ENCODE results near the gene MID1.
A peak's percentile ranks its signal among the peaks of the same experiment; 100 is the strongest.

MID1 gene

GRCh38 chrX:10423716-10424115 lies 196.7 kb downstream of the MID1 start:
- Mint-ChIP-seq H3K9me3 (peaks cover 0 to 4% of the 10 kb centered on the region in 2 donors), H3K4me1 (no peaks in the 10 kb centered on the region), H3K4me3 (no peak overlapping the region), H3K36me3 (no peaks in the 10 kb centered on the region), H3K27me3 (no peaks in the 10 kb centered on the region), H3K27ac (no peak overlapping the region)
- no peak for ATAC-seq (replicated peaks)
- no peak for DNase-seq

DNA sequence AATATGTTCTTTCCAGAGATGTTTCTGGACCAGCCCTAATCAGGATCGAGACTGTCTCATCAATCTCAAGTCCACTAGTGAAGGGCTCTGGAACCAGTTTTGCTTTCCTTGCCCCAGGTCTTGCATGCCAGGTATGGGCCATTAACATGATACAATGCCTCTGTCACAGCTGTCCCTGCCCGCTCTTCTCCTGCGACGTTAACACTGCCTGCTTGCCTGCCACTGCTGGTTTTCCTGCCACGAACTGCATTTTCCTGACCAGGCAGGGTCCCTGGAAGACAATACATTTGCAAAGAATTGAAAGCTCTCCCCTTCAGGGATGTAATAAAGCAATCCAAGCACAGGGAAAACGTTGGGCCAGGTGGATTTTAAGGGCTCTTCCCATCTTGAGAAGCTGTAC lies 200.3 kb downstream of the MID1 start:
- Mint-ChIP-seq H3K36me3 (no peaks in the 10 kb centered on the region), H3K9me3 (peaks cover 0 to 4% of the 10 kb centered on the region in 2 donors), H3K27ac (no peak overlapping the region), H3K4me3 (no peak overlapping the region), H3K4me1 (no peaks in the 10 kb centered on the region), H3K27me3 (no peaks in the 10 kb centered on the region)
- ATAC-seq (replicated peaks) (no peak), DNase-seq (no peak)

DNA sequence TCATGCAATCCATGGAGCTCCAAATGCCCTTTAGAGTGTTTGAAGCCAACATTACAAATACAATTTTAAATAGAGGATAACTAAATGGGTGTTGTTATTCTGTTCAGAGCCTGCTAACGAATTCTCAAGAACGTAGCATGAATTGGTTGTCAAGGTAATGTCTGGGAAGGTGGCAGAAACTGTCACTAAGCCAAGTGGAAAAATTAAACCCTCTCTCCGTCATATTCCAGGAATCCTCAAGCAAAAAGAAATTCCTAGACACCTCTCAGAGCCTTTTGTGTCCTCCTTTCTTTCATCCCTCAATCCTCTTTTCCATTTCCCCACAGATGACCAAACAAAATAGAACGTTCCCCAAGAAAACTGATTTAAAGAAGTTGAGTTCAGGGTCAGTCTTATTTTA lies 204.0 kb downstream of the MID1 start:
- ATAC-seq (replicated peaks) = no peak
- Mint-ChIP-seq H3K9me3 (no peaks in the 10 kb centered on the region), H3K27me3 (no peaks in the 10 kb centered on the region), H3K27ac (no peak overlapping the region), H3K4me3 (no peak overlapping the region), H3K4me1 (peaks cover 0 to 1% of the 10 kb centered on the region in 2 donors), H3K36me3 (no peaks in the 10 kb centered on the region)
- no peak for DNase-seq

DNA sequence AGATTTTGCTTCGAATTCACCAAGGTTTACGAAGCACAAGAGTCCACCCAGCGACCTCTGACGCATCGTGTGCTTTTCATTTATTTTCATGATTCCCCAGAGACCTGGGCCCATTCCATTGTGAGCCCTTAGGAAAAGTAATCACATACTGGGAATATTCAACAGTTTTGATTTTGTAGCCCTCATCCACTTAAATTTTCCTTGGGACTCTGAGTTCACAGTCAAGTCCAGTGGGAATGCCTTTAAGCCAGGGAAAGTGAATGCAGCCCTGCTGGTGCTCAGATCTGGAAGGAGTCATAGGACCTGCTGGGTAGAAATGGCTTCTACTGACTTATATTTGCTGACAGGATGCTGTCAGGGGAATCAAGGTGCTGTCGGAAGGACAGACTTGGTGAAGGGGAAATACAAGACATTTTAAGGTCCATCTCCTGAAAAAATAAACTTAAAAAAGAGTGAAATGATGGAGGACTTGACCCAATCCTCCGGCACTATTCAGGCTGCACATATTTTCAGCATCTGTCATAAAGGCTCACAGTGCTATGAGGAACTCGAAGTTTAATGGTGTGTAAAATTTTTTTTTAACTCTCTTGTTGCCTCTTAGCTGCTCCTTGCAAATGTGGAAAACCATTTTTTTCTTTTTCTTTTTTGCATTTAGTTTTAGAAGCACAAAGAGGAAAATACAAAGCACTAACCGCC lies 204.9 kb downstream of the MID1 start:
- DNase-seq (no peak), ATAC-seq (replicated peaks) (no peak)
- Mint-ChIP-seq H3K27ac (no peak overlapping the region), H3K4me3 (no peak overlapping the region), H3K4me1 (peaks cover 0 to 1% of the 10 kb centered on the region in 2 donors), H3K36me3 (no peaks in the 10 kb centered on the region), H3K9me3 (no peaks in the 10 kb centered on the region), H3K27me3 (no peaks in the 10 kb centered on the region)

DNA sequence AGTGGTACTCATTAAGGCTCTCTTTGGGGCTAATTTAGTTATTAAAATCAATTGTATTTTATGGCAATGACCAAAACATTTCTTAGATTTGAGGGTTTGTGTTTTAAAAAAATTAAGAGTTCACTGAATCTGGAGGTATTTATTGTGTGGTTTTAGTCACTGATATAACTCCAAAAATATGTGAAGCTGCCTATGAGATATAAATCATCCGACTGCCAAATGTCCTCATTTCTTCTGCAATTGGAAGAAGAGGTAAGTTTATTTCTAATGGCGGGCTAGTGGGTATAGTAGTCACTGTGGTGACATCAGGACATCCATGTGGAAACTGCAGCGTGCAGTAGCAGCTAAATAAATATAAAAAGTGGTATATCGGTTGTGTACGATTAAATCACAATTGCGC lies 205.5 kb downstream of the MID1 start:
- DNase-seq (no peak), ATAC-seq (replicated peaks) (no peak)
- H3K4me3 Mint-ChIP-seq = no peak overlapping the region
- H3K27ac Mint-ChIP-seq = no peak overlapping the region
- H3K4me1 Mint-ChIP-seq = peaks cover 0 to 1% of the 10 kb centered on the region in 2 donors
- no peaks in the 10 kb centered on the region for H3K27me3 Mint-ChIP-seq
- H3K36me3 Mint-ChIP-seq = no peaks in the 10 kb centered on the region
- H3K9me3 Mint-ChIP-seq = no peaks in the 10 kb centered on the region

GRCh38 chrX:10414156-10414824 lies 206.1 kb downstream of the MID1 start:
- ATAC-seq (replicated peaks) (no peak), DNase-seq (no peak)
- no peaks in the 10 kb centered on the region for H3K9me3 Mint-ChIP-seq
- H3K4me3 Mint-ChIP-seq = no peak overlapping the region
- no peaks in the 10 kb centered on the region for H3K27me3 Mint-ChIP-seq
- H3K27ac Mint-ChIP-seq = no peak overlapping the region
- H3K4me1 Mint-ChIP-seq = peaks cover 0 to 1% of the 10 kb centered on the region in 2 donors
- no peaks in the 10 kb centered on the region for H3K36me3 Mint-ChIP-seq

- Mint-ChIP-seq H3K36me3 (no peaks in the 10 kb centered on the region), H3K27ac (no peak overlapping the region), H3K4me3 (no peak overlapping the region), H3K4me1 (no peaks in the 10 kb centered on the region), H3K9me3 (peaks cover 0 to 3% of the 10 kb centered on the region in 2 donors), H3K27me3 (peaks cover 0 to 4% of the 10 kb centered on the region in 2 donors)
- ATAC-seq (replicated peaks) (no peak), DNase-seq (no peak)
Measured at GRCh38 chrX:10404436-10404835, 215.9 kb downstream of the MID1 start.

DNA sequence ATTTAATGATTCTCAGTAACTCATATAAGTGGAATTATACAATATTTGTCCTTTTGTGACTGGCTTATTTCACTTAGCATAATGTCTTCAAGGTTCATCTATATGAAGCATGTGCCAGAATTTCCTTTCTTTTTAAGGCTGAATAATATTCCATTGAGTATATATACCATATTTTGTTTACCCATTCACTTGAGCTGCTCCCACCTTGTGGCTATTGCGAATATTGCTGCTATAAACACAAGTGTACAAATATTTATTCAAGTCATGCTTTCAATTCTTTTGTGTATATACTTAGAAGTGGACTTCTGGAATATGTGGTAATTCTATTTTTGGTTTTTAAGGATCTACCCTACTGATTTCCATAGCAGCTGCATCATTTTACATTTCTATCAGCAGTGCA lies 219.1 kb downstream of the MID1 start:
- Mint-ChIP-seq H3K4me3 (no peak overlapping the region), H3K27me3 (peaks cover 0 to 4% of the 10 kb centered on the region in 2 donors), H3K4me1 (peaks cover 0 to 13% of the 10 kb centered on the region in 2 donors), H3K36me3 (no peaks in the 10 kb centered on the region), H3K9me3 (peaks cover 0 to 3% of the 10 kb centered on the region in 2 donors), H3K27ac (no peak overlapping the region)
- ATAC-seq (replicated peaks) (no peak), DNase-seq (no peak)

DNA sequence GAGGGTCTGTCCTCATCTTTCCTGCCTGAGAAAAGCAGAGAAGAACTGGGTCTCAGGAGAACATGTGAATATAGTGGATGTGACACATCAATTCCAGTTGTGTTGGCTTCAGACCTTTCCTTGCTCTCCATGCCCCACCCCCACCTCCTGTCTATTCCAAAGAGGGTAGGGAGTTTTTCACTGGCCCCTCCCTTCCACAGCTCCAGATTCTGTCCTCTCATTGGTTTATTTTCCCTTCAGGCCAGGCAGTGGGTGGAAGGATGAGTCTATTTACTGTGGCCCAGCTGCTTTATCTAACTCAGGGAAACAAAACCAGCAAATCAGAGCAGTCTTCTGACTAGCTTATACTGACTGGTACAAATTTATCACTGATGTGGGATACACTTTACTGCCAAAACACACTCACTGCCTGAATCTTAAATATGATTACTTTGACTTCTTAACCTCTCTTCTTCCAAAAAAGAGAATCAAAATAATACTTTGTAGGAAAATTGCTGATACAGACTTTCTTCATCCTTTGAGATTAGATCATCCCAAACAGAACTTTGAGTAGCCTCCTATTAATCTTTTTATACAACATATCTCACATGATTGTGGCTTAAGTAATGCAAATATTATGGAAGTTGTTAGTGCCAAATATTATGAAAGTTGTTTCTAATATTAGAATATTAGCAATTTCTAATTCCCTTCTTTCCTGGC lies 221.2 kb downstream of the MID1 start:
- ATAC-seq (replicated peaks) (no peak), DNase-seq (no peak)
- Mint-ChIP-seq H3K4me3 (no peak overlapping the region), H3K4me1 (peaks cover 7 to 23% of the 10 kb centered on the region in 2 donors), H3K27ac (no peak overlapping the region), H3K27me3 (peaks cover 0 to 4% of the 10 kb centered on the region in 2 donors), H3K36me3 (no peaks in the 10 kb centered on the region), H3K9me3 (peaks cover 0 to 4% of the 10 kb centered on the region in 2 donors)

- peaks cover 0 to 4% of the 10 kb centered on the region in 2 donors for H3K9me3 Mint-ChIP-seq
- no peak for ATAC-seq (replicated peaks)
- peaks cover 0 to 4% of the 10 kb centered on the region in 2 donors for H3K27me3 Mint-ChIP-seq
- no peaks in the 10 kb centered on the region for H3K36me3 Mint-ChIP-seq
- DNase-seq = no peak
- H3K27ac Mint-ChIP-seq = no peak overlapping the region
- H3K4me1 Mint-ChIP-seq = peaks cover 8 to 23% of the 10 kb centered on the region in 2 donors
- no peak overlapping the region for H3K4me3 Mint-ChIP-seq
Measured at GRCh38 chrX:10398215-10398614, 222.2 kb downstream of the MID1 start.

GRCh38 chrX:10397349-10397748 lies 223.0 kb downstream of the MID1 start:
- ATAC-seq (replicated peaks) = no peak
- no peak for DNase-seq
- Mint-ChIP-seq H3K4me1 (peaks cover 8 to 23% of the 10 kb centered on the region in 2 donors), H3K4me3 (no peak overlapping the region), H3K36me3 (no peaks in the 10 kb centered on the region), H3K27me3 (peaks cover 0 to 4% of the 10 kb centered on the region in 2 donors), H3K9me3 (peaks cover 0 to 4% of the 10 kb centered on the region in 2 donors), H3K27ac (peak overlapping the region; percentile 3)

DNA sequence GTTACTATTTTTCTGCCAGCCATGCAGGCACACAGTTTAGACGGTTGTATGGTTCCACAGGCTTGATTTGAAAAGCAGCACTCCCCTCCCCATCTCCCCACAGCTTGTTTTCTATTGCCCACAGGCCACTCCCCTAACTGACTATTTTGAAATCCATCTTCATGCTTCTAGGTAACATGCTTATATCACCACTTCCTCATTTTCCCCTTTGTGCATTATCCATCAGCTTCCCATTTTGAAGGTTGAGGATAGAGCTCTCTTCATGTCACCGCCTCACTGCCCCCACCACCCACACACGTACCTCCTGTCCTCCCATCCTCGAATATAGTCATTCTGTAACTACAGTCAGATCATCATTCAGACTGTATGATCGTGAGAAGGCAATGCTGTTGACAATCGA lies 224.7 kb downstream of the MID1 start:
- Mint-ChIP-seq H3K9me3 (peaks cover 0 to 2% of the 10 kb centered on the region in 2 donors), H3K27me3 (no peaks in the 10 kb centered on the region), H3K4me3 (peak overlapping the region in 1 of 2 donors; percentile 5), H3K27ac (no peak overlapping the region), H3K36me3 (no peaks in the 10 kb centered on the region), H3K4me1 (peaks cover 8 to 23% of the 10 kb centered on the region in 2 donors)
- ATAC-seq (replicated peaks) (peak; percentile 75 to 78), DNase-seq (no peak)

Measured in stimulated activated naive B cell treated with anti-CD40 and anti-IgM and Interleukin-4, amounts not matched to agents 10 μg/mL and 1 μg/mL and 100 μg/mL, for 72 hours (primary cell).